ENCODE data around the gene FAM170B. TPM values are rescaled to one million over a fixed set of nuclear protein-coding genes. Genes with fewer than 3 reads are reported as not detected.

The FAM170B gene
- total RNA-seq, 1 experiment from 2014 or later = not detected

DNA sequence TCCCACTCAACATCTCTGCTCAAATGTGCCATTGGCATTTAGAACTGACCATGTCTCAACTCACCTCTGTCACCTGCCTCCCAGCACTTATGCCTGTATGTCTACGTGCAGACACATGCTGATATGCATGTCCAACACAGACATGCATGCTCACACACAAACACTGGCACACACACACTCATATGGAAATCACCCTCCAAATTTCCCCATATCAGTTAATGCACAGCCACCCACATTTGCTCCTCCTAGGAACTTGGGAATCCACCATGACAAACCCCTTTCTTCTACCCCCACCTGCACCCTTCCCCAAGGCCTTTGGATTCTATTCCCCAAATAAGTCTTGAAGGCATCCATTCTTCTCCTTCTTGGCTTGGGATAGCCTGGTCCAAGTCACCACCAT is 4.4 kb downstream of the FAM170B start:
- no TSS peak for BruUV-seq (replicated peaks)
- Histone ChIP-seq H3K27me3 (ENCODE audit: insufficient read depth, low read depth) (peaks cover 60% of the 10 kb centered on the region), H3K36me3 (ENCODE audit: low read depth) (no peaks in the 10 kb centered on the region), H3K9me3 (ENCODE audit: insufficient read depth, low read depth) (no peaks in the 10 kb centered on the region), H3K27ac (no peak overlapping the region), H4K20me1 (ENCODE audit: insufficient read depth) (no peaks in the 10 kb centered on the region), H3F3A (ENCODE audit: insufficient read depth, low read depth) (no peaks in the 10 kb centered on the region), H2AFZ (no peak overlapping the region), H3K4me3 (no peak overlapping the region), H3K4me1 (replicated peaks; ENCODE audit: insufficient read depth) (no peaks in the 10 kb centered on the region), H3K79me2 (ENCODE audit: low read depth) (no peaks in the 10 kb centered on the region), H3K9me2 (ENCODE audit: insufficient read depth) (no peaks in the 10 kb centered on the region), H3K4me2 (no peak overlapping the region)
- TF ChIP-seq CTCF (conservative IDR thresholded peaks at IDR 0.05) (no peak), EZH2 (IDR thresholded peaks at IDR 0.05; ENCODE audit: low read depth) (no peak)
- ChIA-PET POLR2A (ENCODE audit: unreplicated experiment) (interaction anchor here (0.6 kb wide), 1 partner anchor 278 kb away, joined by 7 read pairs; no protein-coding TSS in a partner anchor), CTCF (interaction anchor here (0.6 kb wide), 1 partner anchor 473 kb away, joined by 3 read pairs; no protein-coding TSS in a partner anchor)
- DNase-seq = no peak
- intact Hi-C loops (cut with micrococcal nuclease; ENCODE audit: unreplicated experiment) = no loop called here

DNA sequence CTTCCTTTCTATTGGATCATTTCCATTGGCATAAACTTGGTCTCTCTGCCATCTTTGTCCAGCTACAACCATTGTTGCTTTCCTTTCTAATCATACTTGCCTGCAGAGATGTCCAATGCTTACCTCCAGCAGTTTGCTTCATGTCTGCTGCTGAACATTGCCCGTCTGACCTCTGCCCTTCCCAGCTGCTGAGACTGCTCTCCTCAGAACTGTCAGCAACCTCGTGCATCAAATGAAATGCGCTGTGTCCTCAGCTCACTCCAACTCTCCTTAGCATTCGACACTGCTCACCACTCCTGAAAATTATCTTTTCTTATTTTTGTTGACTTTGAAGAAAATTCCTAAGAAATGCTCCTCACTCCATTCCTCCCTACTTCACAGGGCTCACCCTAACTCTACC is 5.0 kb downstream of the FAM170B start:
- H3K36me3 ChIP-seq (ENCODE audit: low read depth) = no peaks in the 10 kb centered on the region
- no peak overlapping the region for H3K27ac ChIP-seq
- H3K4me1 ChIP-seq (replicated peaks; ENCODE audit: insufficient read depth) = no peaks in the 10 kb centered on the region
- no peaks in the 10 kb centered on the region for H4K20me1 ChIP-seq (ENCODE audit: insufficient read depth)
- peaks cover 60% of the 10 kb centered on the region for H3K27me3 ChIP-seq (ENCODE audit: insufficient read depth, low read depth)
- no peaks in the 10 kb centered on the region for H3F3A ChIP-seq (ENCODE audit: insufficient read depth, low read depth)
- no peak overlapping the region for H3K4me2 ChIP-seq
- no peak for TF ChIP-seq EZH2 (IDR thresholded peaks at IDR 0.05; ENCODE audit: low read depth)
- TF ChIP-seq CTCF (conservative IDR thresholded peaks at IDR 0.05) = no peak
- no peaks in the 10 kb centered on the region for H3K79me2 ChIP-seq (ENCODE audit: low read depth)
- BruUV-seq (replicated peaks) = no TSS peak
- ChIA-PET CTCF (no interaction called here), POLR2A (ENCODE audit: unreplicated experiment) (no interaction called here)
- no peak for DNase-seq
- H2AFZ ChIP-seq = no peak overlapping the region
- H3K9me3 ChIP-seq (ENCODE audit: insufficient read depth, low read depth) = no peaks in the 10 kb centered on the region
- H3K9me2 ChIP-seq (ENCODE audit: insufficient read depth) = no peaks in the 10 kb centered on the region
- intact Hi-C loops (cut with micrococcal nuclease; ENCODE audit: unreplicated experiment) = no loop called here
- no peak overlapping the region for H3K4me3 ChIP-seq

DNA sequence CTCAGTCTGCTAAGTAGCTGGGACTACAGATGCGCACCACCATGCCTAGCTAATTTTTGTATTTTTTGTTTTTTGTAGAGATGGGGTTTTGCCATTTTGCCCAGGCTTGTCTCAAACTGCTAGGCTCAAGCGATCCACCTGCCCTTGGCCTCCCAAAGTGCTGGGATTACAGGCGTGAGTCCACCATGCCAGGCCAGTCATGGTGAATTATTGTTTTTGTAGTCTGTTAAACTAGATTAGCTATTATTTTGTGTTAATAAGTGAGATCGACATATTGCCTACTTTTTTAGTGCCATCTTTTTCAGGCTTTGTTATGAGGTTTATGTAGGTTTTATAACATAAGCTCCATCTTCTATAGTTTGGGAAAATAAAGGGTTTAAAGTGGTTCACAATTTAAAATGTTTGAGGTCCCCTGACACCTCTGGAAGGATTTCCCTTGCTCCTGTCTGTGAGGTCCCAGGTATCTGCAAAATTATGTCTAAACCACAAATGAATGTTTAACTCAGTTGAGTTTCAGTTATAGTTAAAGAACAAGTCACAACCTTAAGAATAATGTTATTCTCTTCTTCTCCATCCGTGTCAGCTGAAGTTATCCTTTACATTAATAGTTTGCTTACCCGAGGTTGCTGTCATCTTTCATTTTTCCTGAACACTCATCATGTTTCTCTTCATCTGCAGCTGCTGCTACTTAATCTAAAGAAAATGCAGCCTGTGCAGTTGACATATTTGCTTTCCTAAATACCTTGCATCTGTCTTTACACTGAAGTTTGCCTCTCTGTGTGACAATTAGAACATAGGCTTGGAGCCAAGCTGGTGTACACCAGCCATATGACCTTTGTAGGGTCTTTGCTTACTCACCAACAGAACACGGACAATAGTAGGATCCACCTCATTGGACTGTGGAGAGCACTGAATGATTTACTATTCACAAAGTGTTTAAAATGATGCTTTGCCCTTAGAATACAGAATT is 9.6 kb downstream of the FAM170B start:
- Histone ChIP-seq H3K9me3 (ENCODE audit: insufficient read depth, low read depth) (no peaks in the 10 kb centered on the region), H3K4me2 (no peak overlapping the region), H3F3A (ENCODE audit: insufficient read depth, low read depth) (no peaks in the 10 kb centered on the region), H3K9me2 (ENCODE audit: insufficient read depth) (no peaks in the 10 kb centered on the region), H3K27me3 (ENCODE audit: insufficient read depth, low read depth) (peaks cover 50% of the 10 kb centered on the region), H3K27ac (no peak overlapping the region), H3K36me3 (ENCODE audit: low read depth) (no peaks in the 10 kb centered on the region), H3K4me1 (replicated peaks; ENCODE audit: insufficient read depth) (no peaks in the 10 kb centered on the region), H2AFZ (no peak overlapping the region), H3K79me2 (ENCODE audit: low read depth) (no peaks in the 10 kb centered on the region), H3K4me3 (no peak overlapping the region), H4K20me1 (ENCODE audit: insufficient read depth) (no peaks in the 10 kb centered on the region)
- POLR2A ChIA-PET (ENCODE audit: unreplicated experiment) = no interaction called here
- no peak for TF ChIP-seq CTCF (conservative IDR thresholded peaks at IDR 0.05)
- no peak for TF ChIP-seq EZH2 (IDR thresholded peaks at IDR 0.05; ENCODE audit: low read depth)
- intact Hi-C loops (cut with micrococcal nuclease; ENCODE audit: unreplicated experiment) = no loop called here
- no TSS peak for BruUV-seq (replicated peaks)
- CTCF ChIA-PET = no interaction called here
- DNase-seq = no peak
